HG03521 (cell line): Measurements from ENCODE around the gene PNKP.

Source experiments
- ATAC-seq: cut with Tn5 transposase; IDR thresholded peaks from one replicate; pipeline ENCODE4 v1.9.1; 2021; ENCODE audit warnings: mild to moderate bottlenecking, moderate library complexity; ENCODE audit not compliant: unreplicated experiment

Gene PNKP

DNA sequence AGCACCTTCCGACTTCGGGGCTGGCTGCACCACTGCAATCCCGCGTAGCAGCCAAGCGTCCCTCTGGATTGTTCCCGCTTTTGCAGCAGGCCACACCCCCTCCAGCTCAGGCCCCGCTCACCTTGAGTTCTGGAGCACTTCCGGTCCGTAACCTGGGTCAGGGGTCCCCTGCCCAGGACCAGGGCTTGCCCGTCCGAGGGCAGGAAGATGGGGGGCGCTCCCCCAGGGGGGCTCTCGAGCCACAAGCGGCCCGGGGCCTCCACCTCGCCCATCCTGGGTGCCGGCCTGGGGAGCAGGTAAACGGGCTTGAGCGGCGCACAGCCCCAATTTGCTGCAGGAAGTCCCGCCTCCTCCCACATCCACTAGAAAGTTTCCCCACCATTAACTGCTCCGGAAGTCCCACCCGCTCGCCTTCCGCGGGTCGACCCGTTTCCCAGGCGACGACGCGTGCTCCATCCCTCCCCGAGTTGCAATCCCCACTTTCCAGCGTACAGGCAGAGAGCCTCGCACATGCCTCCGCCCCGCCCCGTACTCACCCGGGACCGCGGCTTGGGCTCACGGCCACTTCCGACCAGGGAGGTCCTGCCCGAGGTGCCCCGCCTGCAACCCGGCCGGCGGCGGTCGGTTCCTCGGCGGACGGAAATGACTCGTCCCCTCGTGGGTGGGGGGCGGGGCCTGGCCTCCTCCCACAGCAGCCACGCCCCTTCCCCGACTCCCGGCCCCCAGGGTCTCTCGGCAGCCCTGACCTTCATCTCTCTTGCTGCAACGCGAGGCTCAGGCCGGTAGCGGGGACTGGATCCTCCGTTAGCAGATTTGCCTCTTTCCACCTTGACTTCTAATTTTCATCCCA, at the start of gene PNKP:
PNKP (minus strand) TSS at position 644 of the 850 bp plus-strand sequence; CDS start at position 272, 372 bp downstream.
- ATAC-seq: peak; percentile 44

DNA sequence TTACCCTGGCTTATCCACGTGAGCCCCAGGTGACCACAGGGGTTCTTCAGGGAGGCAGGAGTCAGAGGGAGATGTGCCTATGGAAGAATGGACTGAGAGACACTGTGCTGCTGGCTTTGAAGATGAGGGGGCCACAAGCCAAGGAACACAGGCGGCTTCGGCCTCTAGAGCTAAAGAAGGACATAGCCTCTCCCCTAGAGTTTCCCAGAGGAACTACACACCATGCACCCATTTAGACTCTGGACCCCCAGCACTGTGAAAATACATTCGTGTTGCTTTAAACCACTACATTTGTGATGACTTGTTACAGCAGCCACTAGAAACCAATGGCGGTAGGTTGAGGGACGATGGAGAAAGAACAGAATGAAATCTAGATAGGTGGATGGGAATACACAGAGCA, 47.9 kb upstream of the PNKP start:
- no peak for ATAC-seq

DNA sequence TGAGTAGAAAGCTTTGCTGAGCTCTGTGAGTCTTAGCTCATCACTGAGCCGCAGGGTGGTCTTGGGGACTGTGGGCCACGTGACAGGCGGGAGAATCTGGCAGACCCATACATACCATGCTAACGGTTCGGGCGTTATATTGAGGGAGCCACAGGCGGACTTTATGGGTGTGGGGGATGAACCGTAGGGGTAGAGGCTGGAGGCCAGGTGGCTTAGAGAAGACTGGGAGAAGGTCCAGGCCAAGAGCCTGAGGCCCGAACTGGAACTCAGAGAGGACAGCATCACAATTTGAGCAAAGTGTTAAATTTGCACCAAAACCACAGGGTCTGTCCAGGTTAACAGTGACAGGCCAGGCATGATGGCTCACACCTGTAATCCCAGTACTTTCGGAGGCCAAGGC, 46.3 kb upstream of the PNKP start:
- ATAC-seq: no peak

DNA sequence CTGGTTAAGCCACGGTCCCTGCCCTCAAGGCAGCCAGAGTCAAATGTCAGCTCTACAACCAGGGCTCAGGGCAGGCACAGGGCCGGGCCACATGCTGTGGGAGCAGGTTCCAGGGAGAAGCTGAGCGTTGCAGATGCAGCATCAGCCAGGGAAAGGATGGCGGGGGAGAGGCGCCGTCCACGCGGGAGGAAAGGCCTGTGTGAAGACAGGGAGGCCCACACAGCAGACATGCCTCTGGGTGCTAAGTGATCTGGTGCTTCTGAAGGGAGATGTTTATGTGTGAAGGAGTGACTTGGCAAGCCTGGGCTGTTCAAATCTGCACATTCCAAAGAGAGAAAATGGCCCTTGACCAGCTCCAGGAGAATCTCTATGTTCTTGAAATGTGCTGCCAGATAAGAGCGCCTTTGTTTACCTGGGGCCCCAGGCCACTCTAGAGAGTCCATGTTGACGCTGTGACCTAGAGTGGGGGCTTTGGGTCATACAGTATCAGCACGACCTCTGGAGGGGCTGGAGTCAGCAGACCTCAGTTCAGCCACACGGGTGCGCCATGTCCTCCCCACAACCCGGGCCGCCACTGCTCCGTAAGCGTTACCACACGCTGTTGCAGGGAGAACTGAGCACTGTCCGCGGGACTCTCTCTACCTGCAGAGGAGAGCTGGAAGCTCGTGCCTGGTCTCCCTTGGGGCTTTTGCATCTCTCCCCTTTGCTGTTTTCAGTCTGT, 45.7 kb upstream of the PNKP start:
- ATAC-seq: no peak

DNA sequence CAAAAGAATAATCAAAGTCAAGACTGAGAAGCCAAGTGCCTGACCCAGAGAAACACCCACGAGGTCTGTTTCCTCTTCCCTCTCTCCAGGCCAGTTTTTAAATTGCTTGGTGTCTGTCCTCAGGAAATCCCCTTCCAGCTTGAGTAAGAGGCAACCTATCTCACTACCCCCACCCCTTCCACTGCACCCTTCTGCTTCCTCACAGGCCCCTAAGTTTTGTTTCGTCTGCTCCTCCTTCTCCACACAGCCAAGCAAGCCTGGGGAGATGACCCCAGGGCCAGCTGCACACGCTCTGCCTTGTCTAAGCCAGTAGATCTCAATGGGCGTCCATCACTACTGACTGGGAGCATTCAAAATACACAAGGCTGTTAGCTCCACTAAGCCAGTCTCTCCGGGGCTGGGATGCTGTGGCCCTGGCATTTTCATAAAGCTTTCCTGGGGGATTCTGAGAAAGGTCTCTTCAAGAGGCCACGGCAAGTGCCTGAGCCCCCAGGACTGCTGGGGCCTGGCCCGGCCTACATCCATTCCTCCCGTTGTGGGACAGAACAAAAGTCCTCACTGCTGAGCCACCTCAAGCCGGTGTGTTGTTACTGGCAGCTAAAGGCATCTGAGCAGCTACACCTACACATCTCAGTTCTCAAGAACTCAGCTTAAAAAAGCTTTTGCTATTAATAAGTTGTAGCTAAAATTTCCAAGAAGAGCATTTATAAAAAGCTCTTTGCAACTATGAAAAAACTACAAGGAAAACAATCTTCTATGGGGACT, 44.2 kb upstream of the PNKP start:
- ATAC-seq: no peak

DNA sequence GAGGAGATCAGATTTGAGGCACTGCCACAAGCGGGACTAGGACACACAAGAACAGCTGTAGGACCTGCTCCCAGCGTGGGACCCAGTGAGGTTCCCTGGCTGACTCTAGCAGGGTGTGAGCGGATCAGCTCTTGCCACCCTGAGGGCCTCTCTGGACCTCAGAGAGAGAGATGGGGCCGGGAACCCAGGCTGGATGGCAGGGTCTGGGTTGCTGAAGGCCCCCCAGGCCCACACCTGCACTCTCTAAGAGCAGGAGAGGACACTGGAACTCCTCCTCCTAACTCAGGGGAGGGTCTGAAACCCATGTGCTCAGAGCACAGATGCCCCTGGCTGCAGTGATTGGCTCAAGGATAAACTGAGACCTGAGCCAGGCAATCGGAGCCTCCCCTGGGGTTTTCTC, 42.8 kb upstream of the PNKP start:
- no peak for ATAC-seq

DNA sequence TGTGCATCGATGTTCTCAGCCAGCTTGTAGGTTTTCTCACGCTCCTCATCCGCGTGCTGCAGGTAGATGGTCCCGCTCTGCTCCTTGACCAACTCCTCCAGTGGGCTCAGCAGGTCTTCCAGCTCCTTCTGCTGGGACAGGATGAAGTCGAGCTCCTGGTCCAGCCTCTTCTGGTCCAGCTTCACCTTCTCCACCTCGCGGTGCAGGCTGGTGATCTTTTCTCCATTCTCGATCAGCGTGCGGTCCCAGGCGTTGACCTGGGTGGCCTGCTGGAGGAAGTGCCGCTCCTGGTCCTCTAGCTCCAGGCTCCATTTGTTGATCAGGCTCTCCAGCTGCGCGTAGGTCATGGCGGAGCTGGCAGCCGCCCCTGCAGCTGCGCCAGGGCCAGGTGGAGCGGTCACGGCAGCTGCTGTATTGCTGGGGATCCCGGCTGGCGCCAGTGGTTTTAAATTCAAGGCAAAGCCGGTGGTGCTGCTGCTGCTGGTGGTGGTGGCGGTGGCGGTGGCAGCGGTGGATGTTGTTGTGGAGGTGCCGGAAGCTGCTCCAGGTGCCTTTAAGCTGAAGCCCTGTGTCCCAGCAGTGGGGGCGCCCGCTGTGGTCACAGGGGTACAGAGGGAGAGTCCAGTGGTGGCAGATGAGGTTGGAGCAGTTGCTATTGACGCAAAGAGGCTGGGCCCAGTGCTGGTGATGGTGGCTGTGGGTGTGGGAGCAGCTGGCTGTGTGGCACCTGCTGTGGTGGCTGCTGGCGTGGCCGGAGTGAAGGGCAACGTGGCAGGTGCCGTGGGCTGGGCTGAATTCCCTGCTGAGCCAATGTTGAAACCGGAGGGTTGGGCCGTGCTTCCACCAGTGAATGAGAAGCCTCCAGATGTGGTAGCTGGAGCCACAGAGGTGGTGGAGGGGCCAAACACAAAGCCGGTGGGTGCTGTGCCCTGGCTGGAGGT, 41.4 kb upstream of the PNKP start:
- no peak for ATAC-seq

DNA sequence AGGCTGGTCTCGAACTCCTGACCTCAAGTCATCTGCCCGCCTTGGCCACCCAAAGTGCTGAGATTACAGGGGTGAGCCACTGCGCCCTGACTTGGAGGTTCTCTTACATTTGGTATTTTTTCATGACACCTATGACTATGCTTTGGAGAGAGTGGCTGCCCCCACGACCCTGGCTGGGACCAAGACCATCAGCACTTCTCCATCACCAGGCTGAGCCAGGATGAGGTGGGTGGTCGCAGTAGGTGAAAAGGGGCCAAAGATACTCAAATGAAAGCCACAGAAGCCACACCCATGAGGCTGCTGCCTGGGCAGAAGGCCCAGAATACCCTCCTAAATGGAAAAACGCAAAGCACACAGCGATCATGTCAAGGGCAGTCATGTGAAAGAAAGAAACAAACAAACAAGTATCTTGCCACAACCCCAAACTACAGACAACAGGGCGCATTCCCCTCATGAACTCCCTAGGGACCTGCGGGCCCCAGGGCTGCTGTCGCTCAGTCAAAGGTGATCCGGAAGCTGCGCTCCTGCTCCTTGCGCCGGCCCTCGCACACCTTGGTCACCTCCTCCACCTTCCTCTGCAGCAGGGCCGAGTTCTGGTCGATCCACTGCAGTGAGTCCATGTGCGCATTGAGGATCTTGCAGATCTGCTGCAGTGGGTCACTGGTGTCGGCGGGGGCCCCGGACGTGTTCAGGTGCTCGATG, 40.5 kb upstream of the PNKP start:
- no peak for ATAC-seq

DNA sequence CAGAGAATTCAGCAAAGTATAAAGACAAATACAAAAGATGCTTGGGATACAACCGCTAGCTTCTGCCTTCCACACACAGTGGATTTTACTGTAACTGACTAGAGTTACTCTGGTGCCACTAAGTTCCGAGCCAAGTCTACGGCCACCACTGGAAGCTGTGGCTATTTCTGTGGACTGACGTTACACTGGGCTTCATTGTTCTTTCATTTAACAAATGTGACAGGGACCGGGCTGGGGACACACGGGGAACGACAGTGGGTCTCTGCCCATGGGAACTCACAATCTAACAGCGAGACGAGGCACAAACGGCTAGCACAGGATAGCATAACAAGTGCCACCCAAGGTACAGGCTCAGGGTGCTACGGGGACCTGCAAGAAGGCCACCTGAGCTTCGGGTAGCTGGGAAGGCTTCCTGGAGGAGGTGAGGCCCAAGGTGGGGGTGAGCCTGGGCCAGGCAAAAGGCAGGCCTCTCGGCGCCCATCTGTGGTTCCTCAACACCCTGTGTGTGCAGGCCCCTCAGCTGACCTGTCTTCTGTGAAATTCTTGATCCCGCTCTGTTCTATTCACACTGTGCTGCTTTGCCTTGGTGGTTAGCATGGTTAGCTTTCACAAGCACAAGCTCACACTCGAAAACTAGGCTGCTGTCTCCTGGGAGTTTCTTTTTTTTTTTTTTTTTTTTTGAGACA, 39.6 kb upstream of the PNKP start:
- no peak for ATAC-seq

DNA sequence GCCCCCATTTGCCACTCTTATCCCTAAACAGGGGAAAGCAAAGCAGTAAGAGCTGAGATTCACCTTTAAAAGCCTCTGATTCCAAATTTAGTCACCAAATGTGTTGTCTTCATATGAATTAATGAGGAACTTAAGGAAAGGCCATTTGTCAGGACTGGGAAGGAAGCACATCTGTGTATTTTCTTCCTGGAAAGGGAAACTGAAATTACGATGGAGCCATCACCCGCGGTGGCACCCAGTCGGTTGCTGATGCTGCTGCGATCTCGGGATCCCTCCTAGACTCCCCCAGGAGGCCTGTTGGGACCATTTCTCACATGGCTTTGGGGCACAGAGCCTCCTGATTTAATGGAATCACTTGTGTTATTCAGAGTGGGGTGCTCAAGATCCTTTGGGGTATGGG, 36.8 kb upstream of the PNKP start:
- ATAC-seq: no peak

DNA sequence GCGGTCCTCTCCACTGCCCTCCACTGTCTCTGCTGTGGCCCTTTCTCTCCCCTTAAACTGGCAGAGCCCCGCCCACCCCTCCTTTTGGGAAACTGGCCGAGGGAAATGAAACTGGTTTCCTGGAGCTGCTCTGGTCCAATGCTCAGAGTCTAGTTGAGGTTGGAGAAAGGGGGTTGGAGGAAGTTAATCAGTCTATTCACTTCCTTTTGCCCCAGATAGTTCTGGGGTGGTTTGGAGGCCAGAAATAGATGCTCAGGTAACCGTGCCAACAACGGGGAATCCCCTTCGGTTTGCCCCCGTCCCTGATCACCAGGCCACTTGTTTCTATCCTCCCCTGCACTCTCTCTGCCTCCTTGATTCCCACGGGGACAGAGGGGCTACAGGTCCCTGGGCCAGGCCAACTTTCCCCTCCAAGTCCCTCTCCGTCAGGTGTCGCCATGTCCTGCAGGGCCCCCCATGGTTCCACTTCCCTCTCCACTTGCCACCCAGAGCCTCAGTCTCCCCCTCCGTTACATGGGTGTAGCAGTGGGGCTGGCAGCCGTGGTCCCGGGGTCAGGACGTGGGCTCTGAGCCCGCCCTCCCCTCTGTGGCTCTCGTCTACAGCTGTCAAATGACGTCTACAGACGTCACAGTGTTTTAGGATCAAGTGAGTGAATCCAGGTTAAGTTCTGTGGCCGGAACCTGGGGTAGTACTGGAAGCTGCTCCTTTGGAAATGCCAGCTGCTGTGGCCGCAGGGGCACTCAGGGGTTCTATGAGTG, 29.7 kb upstream of the PNKP start, which contains the start of gene IL4I1:
IL4I1 (minus strand) TSS at position 25 of the 759 bp plus-strand sequence. CDS start 727 bp downstream, outside the sequence.
- ATAC-seq: no peak

DNA sequence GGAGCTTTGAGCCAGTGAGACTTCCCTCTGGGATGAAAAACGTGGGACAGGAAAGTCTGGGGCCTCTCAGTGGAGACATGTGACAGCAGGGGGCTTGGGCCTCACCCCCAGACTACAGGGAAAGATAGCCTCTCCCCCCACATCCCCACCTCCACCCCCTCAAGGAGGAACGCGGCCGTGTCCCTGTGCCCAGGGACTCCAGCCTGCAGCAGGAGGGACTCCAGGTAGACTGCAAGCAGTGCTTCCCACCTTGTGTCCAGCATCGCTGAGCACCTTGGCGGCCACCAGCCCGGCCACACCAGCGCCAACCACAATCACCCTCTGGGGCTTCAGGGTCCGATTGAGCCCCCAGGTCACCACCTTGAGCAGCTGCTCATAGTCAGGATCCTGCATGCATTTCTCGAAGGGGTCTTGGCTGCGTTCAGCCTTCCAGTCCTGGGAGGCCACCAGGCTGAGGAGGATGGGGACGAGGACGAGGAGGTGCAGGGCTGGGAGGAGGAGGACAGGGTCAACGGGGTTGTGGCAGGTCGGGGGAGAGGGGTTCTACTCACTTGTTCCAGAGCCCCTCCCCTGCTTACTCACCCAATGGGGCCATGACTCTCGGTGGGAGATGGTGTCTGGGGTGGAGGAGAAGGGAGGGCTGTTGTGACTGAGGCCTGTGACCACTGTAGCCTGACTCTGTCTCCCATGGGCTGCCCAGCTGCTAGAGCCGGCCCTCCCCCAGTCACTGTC, 28.4 kb upstream of the PNKP start:
- no peak for ATAC-seq

DNA sequence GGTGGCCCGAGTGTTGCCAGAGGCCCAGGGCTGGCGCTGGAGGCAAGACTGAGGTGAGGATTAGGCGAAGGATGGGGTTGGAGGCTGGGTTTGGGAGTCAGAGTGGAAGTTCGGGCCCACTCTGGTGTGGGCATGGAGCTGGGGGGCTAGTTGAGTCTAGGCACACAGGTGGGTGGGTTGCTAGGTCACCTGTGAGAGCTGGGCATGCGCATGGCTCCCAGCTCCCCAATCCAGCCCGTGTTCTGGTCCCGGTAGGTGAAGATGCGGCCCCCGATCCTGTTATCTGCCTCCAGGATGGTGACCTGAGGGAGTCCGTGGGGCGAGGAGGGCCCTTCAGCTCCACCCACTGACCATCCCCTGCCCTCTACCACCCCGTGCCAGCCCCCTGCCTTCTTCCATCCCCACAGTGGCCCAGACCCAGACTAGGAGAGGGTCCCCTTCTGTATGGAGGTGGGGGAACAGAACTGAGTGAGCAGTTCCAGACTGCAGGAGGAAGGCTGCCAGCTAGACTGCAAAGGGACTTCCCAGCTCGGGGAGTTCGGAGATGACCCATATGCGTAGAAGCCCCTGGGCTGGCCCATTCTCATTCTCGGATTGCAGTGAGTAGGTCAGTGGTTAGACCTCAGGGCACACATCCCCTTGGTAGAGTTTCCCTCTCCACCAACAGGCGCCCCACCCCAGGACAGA, 27.6 kb upstream of the PNKP start:
- ATAC-seq: no peak

DNA sequence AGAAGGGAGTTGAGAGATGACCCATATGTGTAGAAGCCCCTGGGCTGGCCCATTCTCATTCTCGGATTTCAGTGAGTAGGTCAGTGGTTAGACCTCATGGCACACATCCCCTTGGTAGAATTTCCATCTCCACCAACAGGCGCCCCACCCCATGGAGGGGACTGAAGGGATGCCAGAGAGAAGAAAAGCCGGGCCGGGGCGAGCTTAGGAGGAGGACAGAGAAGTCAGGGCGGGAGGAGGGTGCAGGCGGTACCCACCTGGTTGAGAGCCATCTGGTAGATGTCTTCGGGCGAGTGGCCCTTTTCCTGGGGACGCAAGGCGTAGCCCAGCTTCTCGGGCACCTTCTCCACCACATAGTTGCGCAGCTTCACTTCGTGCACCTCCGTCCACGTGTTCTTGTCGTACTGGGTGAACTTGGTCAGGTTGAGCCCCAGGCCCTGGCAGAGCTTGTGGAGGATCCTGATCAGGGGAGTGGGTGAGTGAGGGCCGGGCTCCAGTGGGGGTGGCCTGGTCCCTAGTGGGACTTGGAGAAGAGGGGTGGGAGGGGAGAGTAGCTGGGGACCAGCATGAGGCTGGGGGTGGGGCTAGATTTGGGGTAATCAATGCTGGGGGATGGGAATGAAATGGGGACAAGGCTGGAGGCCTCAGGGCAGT, 26.8 kb upstream of the PNKP start:
- ATAC-seq: no peak

DNA sequence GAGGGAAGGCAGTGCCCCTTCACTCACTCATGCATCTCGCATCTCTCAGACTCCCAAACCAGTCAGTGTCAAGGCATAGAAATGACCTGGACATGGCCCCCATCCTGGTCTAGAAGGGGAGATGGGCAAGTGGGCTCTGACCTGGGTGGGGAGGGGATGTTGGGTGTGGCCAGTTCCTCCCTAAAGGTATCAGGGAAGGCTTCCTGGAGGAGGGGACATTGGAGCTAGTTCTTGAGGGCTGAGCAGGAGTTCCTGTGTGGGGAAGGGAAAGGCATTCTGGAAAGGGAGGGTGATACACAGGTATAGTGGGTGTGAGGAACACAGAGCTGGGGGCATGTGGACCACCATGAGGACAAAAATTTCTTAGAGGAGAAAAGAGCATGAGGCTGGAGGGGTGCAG, 25.3 kb upstream of the PNKP start:
- ATAC-seq: no peak

DNA sequence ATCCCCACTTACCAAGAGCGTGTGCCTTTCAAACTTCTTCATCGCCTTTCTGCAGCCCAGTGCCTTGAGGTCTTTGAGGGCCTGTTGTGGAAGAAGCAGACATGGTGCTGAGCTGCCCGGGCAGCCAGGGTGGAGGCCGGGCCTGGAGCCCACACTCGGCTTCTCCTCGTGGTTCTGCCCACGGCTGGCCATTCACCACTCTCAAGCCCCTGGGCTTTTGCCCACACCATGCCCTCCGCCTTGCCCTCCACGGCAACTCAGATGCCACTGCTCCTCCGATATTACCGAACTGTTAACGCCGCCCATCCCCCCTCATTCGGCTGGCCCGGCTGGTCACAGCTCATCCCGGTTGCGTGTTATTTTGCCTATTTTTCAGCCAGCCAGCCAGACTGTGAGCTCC, 24.0 kb upstream of the PNKP start:
- ATAC-seq: no peak
